GM12878 (cell line): ENCODE results near the gene BEST2. TPM values are rescaled to one million over a fixed set of nuclear protein-coding genes. Genes with fewer than 3 reads are reported as not detected.

Experiments used
- CBFB ChIP-seq: IDR thresholded peaks from 2 replicates; pipeline ENCODE4 v1.6.1; 2016; ENCODE audit warnings: antibody characterized with exemption, low read depth
- CREB1 ChIP-seq: IDR thresholded peaks from 2 replicates; pipeline ENCODE4 v1.6.1; 2012; ENCODE audit warnings: low read depth, mild to moderate bottlenecking, inconsistent platforms
- EP300 ChIP-seq, 2 experiments: fragments of 150-350 bp in 1 of 2; IDR thresholded peaks; 2 replicates each; pipeline ENCODE4 v1.6.1; 2011 to 2012; ENCODE audit warnings: low read depth in 2 of 2, low read length in 2 of 2, borderline replicate concordance in 1 of 2, improper control_type of control experiment in 1 of 2, inconsistent platforms in 1 of 2; ENCODE audit not compliant: control insufficient read depth in 1 of 2
- IKZF1 ChIP-seq: fragments of 450-650 bp; conservative IDR thresholded peaks from 2 replicates; pipeline ENCODE4 v1.6.1; 2017; ENCODE audit warnings: antibody characterized with exemption, mild to moderate bottlenecking
- JUNB ChIP-seq: IDR thresholded peaks from 2 replicates; pipeline ENCODE4 v1.6.1; 2016; ENCODE audit warnings: antibody characterized with exemption, mild to moderate bottlenecking
- MTA2 ChIP-seq: fragments of 450-650 bp; IDR thresholded peaks from 2 replicates; pipeline ENCODE4 v1.6.1; 2016; ENCODE audit warnings: low read depth, mild to moderate bottlenecking, moderate library complexity
- RCOR1 ChIP-seq: conservative IDR thresholded peaks from 2 replicates; pipeline ENCODE4 v1.6.1; 2012; ENCODE audit warnings: low read depth, low read length, improper control_type of control experiment
- SPI1 ChIP-seq: IDR thresholded peaks from 2 replicates; pipeline ENCODE4 v1.6.1; 2011; ENCODE audit warnings: low read depth, mild to moderate bottlenecking, low read length, moderate library complexity, borderline replicate concordance; ENCODE audit not compliant: insufficient read depth
- SREBF2 ChIP-seq: IDR thresholded peaks from 2 replicates; pipeline ENCODE4 v1.6.1; 2012; ENCODE audit warnings: mild to moderate bottlenecking, low read length
- SRF ChIP-seq, 2 experiments: IDR thresholded peaks; 2 replicates each; pipeline ENCODE4 v1.6.1; 2011; ENCODE audit warnings: low read depth in 2 of 2, low read length in 2 of 2, mild to moderate bottlenecking in 1 of 2, moderate library complexity in 1 of 2
- SUPT20H ChIP-seq: IDR thresholded peaks from 2 replicates; pipeline ENCODE4 v1.6.1; 2011; ENCODE audit warnings: low read depth, mild to moderate bottlenecking, low read length, moderate library complexity, borderline replicate concordance; ENCODE audit not compliant: control insufficient read depth
- SUZ12 ChIP-seq: fragments of 200-600 bp; sonication (generic); IDR thresholded peaks from one replicate; pipeline ENCODE4 v1.6.1; 2018; ENCODE audit warnings: antibody characterized with exemption, mild to moderate bottlenecking; ENCODE audit not compliant: unreplicated experiment
- TCF12 ChIP-seq: IDR thresholded peaks from 2 replicates; pipeline ENCODE4 v1.6.1; 2011; ENCODE audit warnings: low read depth, mild to moderate bottlenecking, low read length
- ZNF207 ChIP-seq: fragments of 450-650 bp; IDR thresholded peaks from 2 replicates; pipeline ENCODE4 v1.6.1; 2014; ENCODE audit warnings: antibody characterized with exemption, mild to moderate bottlenecking, borderline replicate concordance
- polyA plus RNA-seq, 11 experiments: library from polyadenylated mRNA; depleted of rRNA in 4 of 11; unstranded in 6 of 11; stranded (reverse) in 5 of 11; fragments of >200 nt; fragmentation: Nextera tagmentation in 4 of 11; fragmentation: Illumina TruSeq in 1 of 11; extraction: Ambion mirVana in 4 of 11; extraction: Trizol in 1 of 11; gene quantifications; 1 replicate in 1 of 11; 2 replicates in 10 of 11; pipeline versions ENCODE4 v1.2.1 to v1.2.3, GENCODE V29; 2011 to 2016; ENCODE audit warnings: inconsistent platforms in 2 of 11, missing spikeins in 2 of 11, low read depth in 1 of 11
- total RNA-seq, 4 experiments: library from RNA; depleted of rRNA in 3 of 4; stranded (reverse); fragments of >200 nt in 3 of 4; fragmentation: Illumina TruSeq in 1 of 4; extraction: Trizol in 1 of 4; gene quantifications; 2 replicates each; pipeline versions ENCODE4 v1.2.1 to v1.2.3, GENCODE V29; 2013 to 2021
- TF ChIP-seq, protein P1 (sequence below): fragments of 450-650 bp; IDR thresholded peaks from 2 replicates; pipeline ENCODE4 v1.6.1; 2017; ENCODE audit warnings: low read depth, mild to moderate bottlenecking, moderate library complexity
- TF ChIP-seq, protein P2 (sequence below): fragments of 450-650 bp; IDR thresholded peaks from 2 replicates; pipeline ENCODE4 v1.6.1; 2017; ENCODE audit warnings: antibody characterized with exemption, mild to moderate bottlenecking, moderate library complexity
- TF ChIP-seq, protein P3 (sequence below): IDR thresholded peaks from 2 replicates; pipeline ENCODE4 v1.6.1; 2012; ENCODE audit warnings: low read depth, low read length, improper control_type of control experiment
- TF ChIP-seq, protein P4 (sequence below): fragments of 450-650 bp; IDR thresholded peaks from 2 replicates; pipeline ENCODE4 v1.6.1; 2017; ENCODE audit warnings: borderline replicate concordance
- TF ChIP-seq, protein P5 (sequence below): fragments of 450-650 bp; IDR thresholded peaks from 2 replicates; pipeline ENCODE4 v1.6.1; 2017; ENCODE audit warnings: mild to moderate bottlenecking, low read depth, inconsistent platforms; ENCODE audit not compliant: poor library complexity, severe bottlenecking
- TF ChIP-seq, protein P6 (sequence below): IDR thresholded peaks from 2 replicates; pipeline ENCODE4 v1.6.1; 2011; ENCODE audit warnings: low read depth, mild to moderate bottlenecking, low read length, moderate library complexity, borderline replicate concordance; ENCODE audit errors: extremely low read depth

BEST2 gene
- total and polyA plus RNA-seq, 10 of the 15 experiments (the other 5 are each of a cell fraction or from before 2014, with no cell fraction given) = not detected

DNA sequence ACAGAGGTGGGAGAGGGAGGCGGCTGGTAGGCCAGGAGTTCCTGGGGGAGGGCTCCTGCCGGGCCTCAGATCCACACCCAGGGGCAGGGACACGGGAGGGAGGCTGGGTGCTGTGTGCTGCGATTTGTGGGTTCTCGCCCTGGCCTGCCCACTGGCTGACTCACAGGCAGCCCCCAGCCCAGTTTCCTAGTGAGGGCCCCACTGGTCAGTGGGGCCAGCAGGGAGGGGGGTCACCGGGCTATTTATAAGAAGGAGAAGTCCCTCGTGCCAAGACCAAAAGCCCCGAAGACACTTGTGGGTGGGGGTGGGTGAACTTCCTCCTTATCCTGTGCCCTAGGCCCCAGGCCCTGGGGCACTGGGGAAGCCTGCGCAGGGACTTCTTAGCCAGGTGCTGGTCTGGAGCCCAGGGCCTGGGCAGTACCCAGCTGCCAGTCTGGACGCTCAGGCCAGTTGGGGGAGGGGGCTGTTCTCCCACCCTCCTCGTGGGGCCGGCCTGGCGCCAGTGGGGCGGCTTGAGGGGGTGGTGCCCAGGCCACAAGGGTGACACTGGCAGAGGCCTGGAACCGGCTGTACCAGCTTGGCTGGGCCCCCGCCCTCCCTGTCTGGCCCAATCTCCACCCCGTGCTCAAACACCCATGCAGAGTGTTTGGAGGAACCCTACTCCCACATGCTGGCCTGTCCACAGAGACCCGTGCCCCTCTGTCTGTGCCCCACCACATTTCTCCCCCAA is 34.7 kb downstream of the BEST2 start (continued):
- no peak for TF ChIP-seq CBFB
- TF ChIP-seq SUZ12 = no peak
- no peak for TF ChIP-seq RCOR1
- TF ChIP-seq, protein P1, sequence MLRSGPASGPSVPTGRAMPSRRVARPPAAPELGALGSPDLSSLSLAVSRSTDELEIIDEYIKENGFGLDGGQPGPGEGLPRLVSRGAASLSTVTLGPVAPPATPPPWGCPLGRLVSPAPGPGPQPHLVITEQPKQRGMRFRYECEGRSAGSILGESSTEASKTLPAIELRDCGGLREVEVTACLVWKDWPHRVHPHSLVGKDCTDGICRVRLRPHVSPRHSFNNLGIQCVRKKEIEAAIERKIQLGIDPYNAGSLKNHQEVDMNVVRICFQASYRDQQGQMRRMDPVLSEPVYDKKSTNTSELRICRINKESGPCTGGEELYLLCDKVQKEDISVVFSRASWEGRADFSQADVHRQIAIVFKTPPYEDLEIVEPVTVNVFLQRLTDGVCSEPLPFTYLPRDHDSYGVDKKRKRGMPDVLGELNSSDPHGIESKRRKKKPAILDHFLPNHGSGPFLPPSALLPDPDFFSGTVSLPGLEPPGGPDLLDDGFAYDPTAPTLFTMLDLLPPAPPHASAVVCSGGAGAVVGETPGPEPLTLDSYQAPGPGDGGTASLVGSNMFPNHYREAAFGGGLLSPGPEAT = peak; percentile 45; the same call in 1 of the 2 replicates
- TF ChIP-seq, protein P2, sequence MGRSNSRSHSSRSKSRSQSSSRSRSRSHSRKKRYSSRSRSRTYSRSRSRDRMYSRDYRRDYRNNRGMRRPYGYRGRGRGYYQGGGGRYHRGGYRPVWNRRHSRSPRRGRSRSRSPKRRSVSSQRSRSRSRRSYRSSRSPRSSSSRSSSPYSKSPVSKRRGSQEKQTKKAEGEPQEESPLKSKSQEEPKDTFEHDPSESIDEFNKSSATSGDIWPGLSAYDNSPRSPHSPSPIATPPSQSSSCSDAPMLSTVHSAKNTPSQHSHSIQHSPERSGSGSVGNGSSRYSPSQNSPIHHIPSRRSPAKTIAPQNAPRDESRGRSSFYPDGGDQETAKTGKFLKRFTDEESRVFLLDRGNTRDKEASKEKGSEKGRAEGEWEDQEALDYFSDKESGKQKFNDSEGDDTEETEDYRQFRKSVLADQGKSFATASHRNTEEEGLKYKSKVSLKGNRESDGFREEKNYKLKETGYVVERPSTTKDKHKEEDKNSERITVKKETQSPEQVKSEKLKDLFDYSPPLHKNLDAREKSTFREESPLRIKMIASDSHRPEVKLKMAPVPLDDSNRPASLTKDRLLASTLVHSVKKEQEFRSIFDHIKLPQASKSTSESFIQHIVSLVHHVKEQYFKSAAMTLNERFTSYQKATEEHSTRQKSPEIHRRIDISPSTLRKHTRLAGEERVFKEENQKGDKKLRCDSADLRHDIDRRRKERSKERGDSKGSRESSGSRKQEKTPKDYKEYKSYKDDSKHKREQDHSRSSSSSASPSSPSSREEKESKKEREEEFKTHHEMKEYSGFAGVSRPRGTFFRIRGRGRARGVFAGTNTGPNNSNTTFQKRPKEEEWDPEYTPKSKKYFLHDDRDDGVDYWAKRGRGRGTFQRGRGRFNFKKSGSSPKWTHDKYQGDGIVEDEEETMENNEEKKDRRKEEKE = no peak
- peak; percentile 69 for TF ChIP-seq IKZF1
- TF ChIP-seq, protein P3, sequence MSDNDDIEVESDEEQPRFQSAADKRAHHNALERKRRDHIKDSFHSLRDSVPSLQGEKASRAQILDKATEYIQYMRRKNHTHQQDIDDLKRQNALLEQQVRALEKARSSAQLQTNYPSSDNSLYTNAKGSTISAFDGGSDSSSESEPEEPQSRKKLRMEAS = no peak
- TF ChIP-seq MTA2 = peak; percentile 40; the same call in 1 of the 2 replicates
- no peak for TF ChIP-seq SUPT20H
- no peak for TF ChIP-seq JUNB
- TF ChIP-seq SPI1 = peak; percentile 10; the same call in 1 of the 2 replicates
- no peak for TF ChIP-seq CREB1
- TF ChIP-seq, protein P4, sequence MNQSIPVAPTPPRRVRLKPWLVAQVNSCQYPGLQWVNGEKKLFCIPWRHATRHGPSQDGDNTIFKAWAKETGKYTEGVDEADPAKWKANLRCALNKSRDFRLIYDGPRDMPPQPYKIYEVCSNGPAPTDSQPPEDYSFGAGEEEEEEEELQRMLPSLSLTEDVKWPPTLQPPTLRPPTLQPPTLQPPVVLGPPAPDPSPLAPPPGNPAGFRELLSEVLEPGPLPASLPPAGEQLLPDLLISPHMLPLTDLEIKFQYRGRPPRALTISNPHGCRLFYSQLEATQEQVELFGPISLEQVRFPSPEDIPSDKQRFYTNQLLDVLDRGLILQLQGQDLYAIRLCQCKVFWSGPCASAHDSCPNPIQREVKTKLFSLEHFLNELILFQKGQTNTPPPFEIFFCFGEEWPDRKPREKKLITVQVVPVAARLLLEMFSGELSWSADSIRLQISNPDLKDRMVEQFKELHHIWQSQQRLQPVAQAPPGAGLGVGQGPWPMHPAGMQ = no peak
- TF ChIP-seq TCF12 = 0 out of 2 replicates have a peak, but pooled peaks have one; percentile 8
- peak in 1 of 2 experiments; percentile 44; a peak in 1 of 4 replicates for TF ChIP-seq EP300 (IDR thresholded peaks at IDR 0.05; ENCODE audit: borderline replicate concordance in 1 of 2, control insufficient read depth in 1 of 2, low read depth in 2 of 2, low read length in 2 of 2)
- TF ChIP-seq ZNF207 = no peak
- no peak for TF ChIP-seq SRF (IDR thresholded peaks at IDR 0.05; ENCODE audit: low read depth in 2 of 2, low read length in 2 of 2)
- TF ChIP-seq, protein P5, sequence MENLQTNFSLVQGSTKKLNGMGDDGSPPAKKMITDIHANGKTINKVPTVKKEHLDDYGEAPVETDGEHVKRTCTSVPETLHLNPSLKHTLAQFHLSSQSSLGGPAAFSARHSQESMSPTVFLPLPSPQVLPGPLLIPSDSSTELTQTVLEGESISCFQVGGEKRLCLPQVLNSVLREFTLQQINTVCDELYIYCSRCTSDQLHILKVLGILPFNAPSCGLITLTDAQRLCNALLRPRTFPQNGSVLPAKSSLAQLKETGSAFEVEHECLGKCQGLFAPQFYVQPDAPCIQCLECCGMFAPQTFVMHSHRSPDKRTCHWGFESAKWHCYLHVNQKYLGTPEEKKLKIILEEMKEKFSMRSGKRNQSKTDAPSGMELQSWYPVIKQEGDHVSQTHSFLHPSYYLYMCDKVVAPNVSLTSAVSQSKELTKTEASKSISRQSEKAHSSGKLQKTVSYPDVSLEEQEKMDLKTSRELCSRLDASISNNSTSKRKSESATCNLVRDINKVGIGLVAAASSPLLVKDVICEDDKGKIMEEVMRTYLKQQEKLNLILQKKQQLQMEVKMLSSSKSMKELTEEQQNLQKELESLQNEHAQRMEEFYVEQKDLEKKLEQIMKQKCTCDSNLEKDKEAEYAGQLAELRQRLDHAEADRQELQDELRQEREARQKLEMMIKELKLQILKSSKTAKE = peak; percentile 22
- TF ChIP-seq SREBF2 = no peak
- TF ChIP-seq, protein P6, sequence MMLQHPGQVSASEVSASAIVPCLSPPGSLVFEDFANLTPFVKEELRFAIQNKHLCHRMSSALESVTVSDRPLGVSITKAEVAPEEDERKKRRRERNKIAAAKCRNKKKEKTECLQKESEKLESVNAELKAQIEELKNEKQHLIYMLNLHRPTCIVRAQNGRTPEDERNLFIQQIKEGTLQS = no peak
